T47D (cell line): ENCODE results near the gene TMEM238L.
A peak's percentile ranks its signal among the peaks of the same experiment; 100 is the strongest.

Source experiments
- DNase-seq, 2 experiments: peaks; one replicate each; pipeline versions ENCODE4 v3.0.0 to v3.0.0-alpha.2; 2011 to 2012; ENCODE audit warnings: low read depth in 1 of 2, low spot score in 1 of 2
- JUND ChIP-seq: IDR thresholded peaks from 2 replicates; pipeline ENCODE4 v1.6.1; 2012; ENCODE audit warnings: low read depth
- in situ Hi-C: cut with HindIII; loops from 2 replicates; pipeline ENCODE4 v1.10.0; 2016; ENCODE audit warnings: low sequenced_read_pairs, low pct_unique_long_range_greater_than_20kb

Gene TMEM238L

GRCh38 chr17:10824874-10825273 lies 21.0 kb upstream of the TMEM238L start:
- in situ Hi-C loops = no loop called here
- TF ChIP-seq JUND = no peak
- no peak for DNase-seq

DNA sequence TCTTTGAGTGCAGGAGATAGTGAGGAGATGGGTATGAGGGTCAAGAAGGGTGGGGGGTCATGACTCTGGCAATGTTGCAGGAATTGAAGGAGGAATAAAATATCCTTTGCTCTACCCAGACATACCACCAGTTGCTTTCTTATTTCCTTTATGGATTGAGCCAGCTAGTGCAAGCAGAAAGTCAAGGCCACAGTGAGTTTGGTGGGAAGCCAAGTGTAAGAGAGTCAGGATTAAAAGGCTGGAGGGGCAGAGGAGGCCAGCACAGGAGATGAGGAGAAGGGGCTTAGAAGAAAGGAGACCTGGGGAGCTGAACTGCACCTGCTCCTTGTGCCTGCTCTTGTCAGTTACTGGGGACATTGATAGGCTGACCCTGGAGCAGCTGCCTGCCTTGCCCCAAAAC lies 17.9 kb upstream of the TMEM238L start:
- no peak for TF ChIP-seq JUND
- no peak for DNase-seq
- in situ Hi-C loops = no loop called here

GRCh38 chr17:10821054-10821453 lies 17.2 kb upstream of the TMEM238L start:
- no peak for TF ChIP-seq JUND
- in situ Hi-C loops = no loop called here
- no peak for DNase-seq

DNA sequence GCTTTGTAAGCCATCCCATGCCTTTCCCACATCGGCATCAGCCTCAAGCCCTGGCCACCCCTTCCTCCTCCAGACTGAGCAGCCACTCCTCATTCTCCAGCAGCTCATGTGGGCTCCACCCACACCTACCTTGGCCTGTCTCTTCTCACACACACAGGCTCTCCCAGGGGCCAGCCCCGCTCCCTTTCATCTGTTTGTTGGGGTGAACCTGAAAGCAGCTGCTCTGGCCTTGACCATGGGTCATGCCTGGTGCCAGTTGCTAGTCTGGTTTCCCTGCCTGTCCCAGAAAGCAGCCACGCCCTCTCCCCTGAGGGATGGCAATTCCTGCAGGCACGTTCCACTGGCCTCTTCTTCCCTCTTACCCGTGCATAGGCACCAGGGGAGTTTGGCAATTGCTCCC lies 11.4 kb upstream of the TMEM238L start:
- in situ Hi-C loops = no loop called here
- DNase-seq = peak; percentile 4 to 43
- TF ChIP-seq JUND = no peak

GRCh38 chr17:10814075-10814474 lies 10.2 kb upstream of the TMEM238L start:
- in situ Hi-C loops = no loop called here
- no peak for TF ChIP-seq JUND
- DNase-seq = no peak

DNA sequence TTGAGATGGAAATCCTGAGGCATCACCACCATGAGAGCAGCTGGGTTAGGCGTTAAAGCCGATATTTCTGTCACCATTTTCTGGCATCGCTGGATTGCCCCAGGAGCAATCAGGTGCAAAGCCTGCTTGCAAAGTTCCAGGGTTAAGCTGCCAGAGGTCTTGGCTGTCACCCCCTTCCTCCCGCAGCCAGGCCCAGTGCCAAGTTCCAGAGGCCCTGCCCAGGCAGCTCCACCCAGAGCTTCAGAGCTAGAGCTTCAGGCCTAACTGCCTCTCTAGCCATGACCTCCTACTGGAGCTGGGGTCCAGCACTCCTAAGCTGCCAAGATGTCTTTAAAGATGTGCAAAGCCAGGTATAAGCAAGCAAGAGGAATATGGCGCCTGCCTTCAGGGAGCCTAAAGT lies 8.8 kb upstream of the TMEM238L start:
- in situ Hi-C loops = no loop called here
- TF ChIP-seq JUND = no peak
- DNase-seq = no peak

GRCh38 chr17:10809605-10810004 lies 5.7 kb upstream of the TMEM238L start:
- no peak for TF ChIP-seq JUND
- in situ Hi-C loops = no loop called here
- no peak for DNase-seq

DNA sequence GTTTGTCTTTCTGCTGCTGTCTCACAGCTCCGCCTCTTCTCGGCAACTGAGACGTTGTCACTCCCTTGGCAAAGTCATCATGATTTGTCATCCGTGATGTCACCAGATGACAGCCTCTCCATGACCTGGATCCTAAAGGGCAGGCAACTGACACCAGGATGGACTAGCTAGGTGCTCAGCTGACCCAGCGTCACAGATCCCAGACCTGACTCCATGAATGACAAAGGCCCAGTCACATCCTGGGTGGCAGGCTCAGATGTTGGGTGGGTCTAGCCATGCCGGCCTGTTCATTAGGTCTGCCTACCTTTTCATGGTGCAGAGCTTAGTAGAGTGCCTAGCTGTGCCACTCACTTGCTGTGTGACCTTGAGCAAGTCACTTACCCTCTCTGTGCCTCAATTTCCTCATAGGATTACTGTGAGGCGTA lies 3.8 kb upstream of the TMEM238L start:
- TF ChIP-seq JUND = no peak
- no peak for DNase-seq
- in situ Hi-C loops = no loop called here

DNA sequence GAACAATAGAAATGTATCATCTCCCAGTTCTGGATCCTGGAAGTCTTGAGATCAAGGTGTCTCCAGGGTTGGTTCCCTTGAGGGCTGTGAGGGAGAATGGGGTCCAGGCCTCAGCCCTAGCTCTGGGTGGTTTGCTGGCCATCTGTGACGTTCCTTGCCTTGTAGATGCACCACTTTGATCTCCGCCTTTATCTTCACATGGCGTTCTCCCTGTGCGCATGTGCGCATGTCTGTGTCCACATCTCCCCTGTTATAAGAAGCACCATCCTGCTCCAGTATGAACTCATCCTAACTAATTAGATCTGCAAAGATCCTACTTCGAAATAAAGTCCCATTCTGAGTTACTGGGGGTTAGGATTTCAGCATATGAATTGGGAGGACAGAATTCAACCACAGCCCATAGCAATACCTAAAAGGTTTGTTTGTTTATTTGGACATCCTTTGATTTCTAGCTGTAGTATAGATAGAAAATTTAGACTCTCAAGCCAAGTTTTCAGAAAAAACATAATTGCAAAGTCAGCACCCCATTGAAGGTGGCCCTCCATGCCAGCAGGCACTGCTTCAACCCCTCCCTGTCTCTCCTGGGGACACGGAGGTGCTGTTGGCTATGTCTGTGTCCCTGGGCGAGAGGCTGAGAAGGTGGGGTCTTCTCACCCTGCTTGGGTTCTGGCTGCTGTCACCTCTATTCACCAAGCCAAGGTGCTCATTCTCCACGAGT lies 2.8 kb upstream of the TMEM238L start:
- DNase-seq = no peak
- in situ Hi-C loops = no loop called here
- TF ChIP-seq JUND = no peak

GRCh38 chr17:10805911-10806310 lies 2.0 kb upstream of the TMEM238L start:
- no peak for TF ChIP-seq JUND
- in situ Hi-C loops = no loop called here
- no peak for DNase-seq

DNA sequence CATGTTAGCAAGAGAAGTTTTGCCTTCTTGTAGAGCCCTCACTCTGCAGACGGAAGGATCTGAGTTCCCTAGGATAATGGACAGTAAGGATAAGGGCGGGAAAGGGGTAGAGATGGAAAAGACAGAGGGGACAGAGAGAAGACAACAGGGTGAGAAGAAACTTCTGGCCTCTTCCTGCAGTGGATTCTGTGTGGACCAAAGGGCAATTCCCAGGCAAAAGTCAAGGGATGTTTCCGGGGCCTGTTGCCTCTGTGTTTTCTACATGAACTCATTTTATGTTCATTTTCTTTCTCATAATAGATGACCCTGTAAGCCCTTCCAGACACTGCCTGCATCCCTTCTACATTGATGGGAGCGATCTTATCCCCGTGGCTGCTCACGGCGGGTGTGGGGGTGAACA lies 647 bp upstream of the TMEM238L start:
- in situ Hi-C loops = no loop called here
- DNase-seq = no peak
- TF ChIP-seq JUND = no peak

GRCh38 chr17:10803350-10803749 lies 549 bp downstream of the TMEM238L start:
- DNase-seq = no peak
- in situ Hi-C loops = no loop called here
- TF ChIP-seq JUND = no peak

GRCh38 chr17:10802496-10803284 lies 1.2 kb downstream of the TMEM238L start:
- in situ Hi-C loops = no loop called here
- no peak for TF ChIP-seq JUND
- no peak for DNase-seq
